ENCODE data around the gene TK2. TPM values are rescaled to one million over a fixed set of nuclear protein-coding genes. Genes with fewer than 3 reads are reported as not detected.

TK2 gene
- polyA plus RNA-seq, 3 donors = 29.8 to 38.9 (median 32.4) TPM

DNA sequence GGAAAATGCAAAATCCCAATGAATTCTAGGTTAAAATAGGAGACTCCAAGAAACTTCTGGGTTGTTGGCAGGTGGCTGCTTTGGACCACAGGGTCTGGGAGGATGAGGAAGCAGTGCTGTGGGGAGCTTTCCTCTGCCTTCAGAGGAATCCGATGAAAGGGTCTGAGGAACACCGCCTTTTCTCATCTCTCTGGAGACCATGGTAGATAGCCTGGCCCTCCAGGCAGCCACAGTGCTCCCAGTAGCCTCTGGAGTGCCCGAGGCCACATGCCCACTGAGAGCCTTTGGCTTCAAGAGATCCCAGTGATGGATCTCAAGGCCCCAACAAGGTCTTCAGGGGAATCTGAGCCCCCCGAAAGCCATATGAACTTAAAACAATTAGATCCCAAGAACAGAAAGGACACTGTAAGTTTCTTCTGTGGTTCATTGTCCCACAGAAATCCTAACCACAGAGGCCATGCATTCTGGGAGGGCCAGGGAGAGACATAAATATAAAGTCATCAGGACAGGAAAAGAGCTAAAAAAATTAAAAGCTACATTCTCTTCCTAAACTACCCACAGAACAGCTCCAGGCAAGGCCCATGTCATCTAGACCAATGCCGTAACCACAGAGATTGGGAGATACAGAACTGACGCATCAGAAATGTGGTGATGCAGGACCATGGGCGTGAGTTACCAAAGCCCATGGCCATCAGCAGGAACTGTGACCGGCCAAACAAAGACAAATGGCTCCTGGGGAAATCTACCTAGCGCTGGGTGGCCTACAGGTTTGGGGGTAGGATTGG, 24.3 kb downstream of the TK2 start:
- H3K4me3 Mint-ChIP-seq = peak overlapping the region; percentile 56 to 60
- H3K4me1 Mint-ChIP-seq = peaks cover 77% of the 10 kb centered on the region
- no peaks in the 10 kb centered on the region for H3K9me3 ChIP-seq (replicated peaks in 1 of 2; ENCODE audit: control insufficient read depth in 1 of 2, insufficient read depth in 1 of 2, low read length in 2 of 2)
- H3K79me2 ChIP-seq (ENCODE audit: insufficient read depth, low read length) = peaks cover 5% of the 10 kb centered on the region
- intact Hi-C loops (cut with micrococcal nuclease) = loop anchor here in 1 of 2 donors (2.0 to 10.0 kb wide), 2 partner anchors 61 to 1559 kb away; partner anchors contain the start of gene NFATC3
- peak; percentile 88 to 94 (median 91) for DNase-seq
- H3K9me3 Mint-ChIP-seq = peaks cover 0 to 2% (median 0%) of the 10 kb centered on the region in 7 donors
- H3K36me3 Mint-ChIP-seq = peaks cover 56 to 66% of the 10 kb centered on the region in 2 donors
- TF ChIP-seq, protein P1, sequence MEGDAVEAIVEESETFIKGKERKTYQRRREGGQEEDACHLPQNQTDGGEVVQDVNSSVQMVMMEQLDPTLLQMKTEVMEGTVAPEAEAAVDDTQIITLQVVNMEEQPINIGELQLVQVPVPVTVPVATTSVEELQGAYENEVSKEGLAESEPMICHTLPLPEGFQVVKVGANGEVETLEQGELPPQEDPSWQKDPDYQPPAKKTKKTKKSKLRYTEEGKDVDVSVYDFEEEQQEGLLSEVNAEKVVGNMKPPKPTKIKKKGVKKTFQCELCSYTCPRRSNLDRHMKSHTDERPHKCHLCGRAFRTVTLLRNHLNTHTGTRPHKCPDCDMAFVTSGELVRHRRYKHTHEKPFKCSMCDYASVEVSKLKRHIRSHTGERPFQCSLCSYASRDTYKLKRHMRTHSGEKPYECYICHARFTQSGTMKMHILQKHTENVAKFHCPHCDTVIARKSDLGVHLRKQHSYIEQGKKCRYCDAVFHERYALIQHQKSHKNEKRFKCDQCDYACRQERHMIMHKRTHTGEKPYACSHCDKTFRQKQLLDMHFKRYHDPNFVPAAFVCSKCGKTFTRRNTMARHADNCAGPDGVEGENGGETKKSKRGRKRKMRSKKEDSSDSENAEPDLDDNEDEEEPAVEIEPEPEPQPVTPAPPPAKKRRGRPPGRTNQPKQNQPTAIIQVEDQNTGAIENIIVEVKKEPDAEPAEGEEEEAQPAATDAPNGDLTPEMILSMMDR (IDR thresholded peaks at IDR 0.05) = no peak
- H3K27me3 Mint-ChIP-seq (ENCODE audit: low read depth in 3 of 3) = peaks cover 0 to 2% (median 2%) of the 10 kb centered on the region in 3 donors
- no peaks in the 10 kb centered on the region for H3K27me3 ChIP-seq (ENCODE audit: control insufficient read depth in 2 of 2, insufficient read depth in 2 of 2, low read length in 2 of 2)
- peak overlapping the region; percentile 63 for H3K9ac ChIP-seq (ENCODE audit: insufficient read depth, low read length, poor library complexity, severe bottlenecking)
- WGBS (ENCODE audit: insufficient coverage) = 13% methylated on average over 8 of the region's 9 CpGs
- peak overlapping the region; percentile 46 for H3K4me2 ChIP-seq (replicated peaks; ENCODE audit: extremely low read depth, low read length, poor library complexity, severe bottlenecking)
- peaks cover 69 to 75% of the 10 kb centered on the region in 2 donors for H3K4me1 ChIP-seq (ENCODE audit: control insufficient read depth in 1 of 2, insufficient read depth in 2 of 2, low read length in 2 of 2)
- H2AFZ ChIP-seq (ENCODE audit: insufficient read depth, low read depth, low read length, poor library complexity, severe bottlenecking) = peak overlapping the region; percentile 46
- peak overlapping the region in 1 of 3 experiments; percentile 27 for H3K4me3 ChIP-seq (replicated peaks in 1 of 3; ENCODE audit: low read depth in 2 of 3, low read length in 3 of 3)
- H3K27ac Mint-ChIP-seq = peak overlapping the region; percentile 99 to 100 (median 100)
- H4K20me1 ChIP-seq (ENCODE audit: insufficient read depth, low read length) = no peaks in the 10 kb centered on the region
- peak overlapping the region; percentile 99 for H3K27ac ChIP-seq (ENCODE audit: low read depth in 1 of 2, low read length in 2 of 2)
- peaks cover 30 to 31% of the 10 kb centered on the region in 2 donors for H3K36me3 ChIP-seq (replicated peaks in 1 of 2; ENCODE audit: control insufficient read depth in 1 of 2, insufficient read depth in 2 of 2, low read length in 2 of 2)

DNA sequence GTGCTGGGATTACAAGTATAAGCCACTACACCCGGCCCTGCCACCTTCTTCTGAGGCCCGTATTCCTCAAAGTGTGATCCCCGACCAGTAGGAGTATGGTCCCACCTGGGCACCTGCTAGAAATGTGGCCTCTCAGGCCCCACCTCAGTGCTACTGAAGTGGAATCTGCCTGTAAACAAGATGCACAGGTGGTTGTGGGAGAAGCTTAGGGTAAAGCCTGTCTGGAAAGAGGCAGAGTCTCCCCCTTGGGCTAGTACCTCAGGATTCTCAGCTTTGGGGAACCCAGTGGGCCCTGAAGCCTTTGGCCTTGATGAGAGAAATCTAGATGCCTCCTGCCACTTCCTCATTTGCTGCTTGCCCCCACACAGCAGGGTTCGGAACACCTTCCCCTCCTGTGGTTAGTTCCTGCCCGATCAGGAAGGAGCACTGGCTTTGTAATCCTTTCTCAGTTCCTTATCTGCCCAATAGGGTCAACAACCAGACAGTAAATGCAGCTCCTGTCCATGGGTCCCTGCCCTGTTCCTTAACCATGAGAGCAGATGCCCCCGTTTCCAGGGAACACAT, 25.2 kb downstream of the TK2 start:
- peak overlapping the region in 1 of 3 experiments; percentile 27 for H3K4me3 ChIP-seq (replicated peaks in 1 of 3; ENCODE audit: low read depth in 2 of 3, low read length in 3 of 3)

More for the DNA sequence above, 25.2 kb downstream of the TK2 start:
- no peaks in the 10 kb centered on the region for H3K27me3 ChIP-seq (ENCODE audit: control insufficient read depth in 2 of 2, insufficient read depth in 2 of 2, low read length in 2 of 2)
- H3K9me3 Mint-ChIP-seq = peaks cover 0 to 2% (median 0%) of the 10 kb centered on the region in 7 donors
- H3K27ac ChIP-seq (ENCODE audit: low read depth in 1 of 2, low read length in 2 of 2) = peak overlapping the region; percentile 99
- peaks cover 53 to 63% of the 10 kb centered on the region in 2 donors for H3K36me3 Mint-ChIP-seq
- peaks cover 5% of the 10 kb centered on the region for H3K79me2 ChIP-seq (ENCODE audit: insufficient read depth, low read length)
- H3K4me2 ChIP-seq (replicated peaks; ENCODE audit: extremely low read depth, low read length, poor library complexity, severe bottlenecking) = peak overlapping the region; percentile 46
- H3K36me3 ChIP-seq (replicated peaks in 1 of 2; ENCODE audit: control insufficient read depth in 1 of 2, insufficient read depth in 2 of 2, low read length in 2 of 2) = peaks cover 21 to 23% of the 10 kb centered on the region in 2 donors
- H3K4me1 Mint-ChIP-seq = peaks cover 86% of the 10 kb centered on the region
- intact Hi-C loops (cut with micrococcal nuclease) = loop anchor here in 1 of 2 donors (2.0 to 10.0 kb wide), 2 partner anchors 62 to 1560 kb away; partner anchors contain the start of gene NFATC3
- H3K27ac Mint-ChIP-seq = peak overlapping the region; percentile 99 to 100 (median 100)
- 0% methylated on average over 3 of the region's 6 CpGs for WGBS (ENCODE audit: insufficient coverage)
- peak; percentile 93 to 98 (median 96) for DNase-seq
- peak overlapping the region; percentile 63 for H3K9ac ChIP-seq (ENCODE audit: insufficient read depth, low read length, poor library complexity, severe bottlenecking)
- H3K9me3 ChIP-seq (replicated peaks in 1 of 2; ENCODE audit: control insufficient read depth in 1 of 2, insufficient read depth in 1 of 2, low read length in 2 of 2) = no peaks in the 10 kb centered on the region
- peaks cover 0 to 2% (median 2%) of the 10 kb centered on the region in 3 donors for H3K27me3 Mint-ChIP-seq (ENCODE audit: low read depth in 3 of 3)
- H4K20me1 ChIP-seq (ENCODE audit: insufficient read depth, low read length) = no peaks in the 10 kb centered on the region
- peak overlapping the region in 1 of 2 donors; percentile 26 for H3K4me3 Mint-ChIP-seq
- H2AFZ ChIP-seq (ENCODE audit: insufficient read depth, low read depth, low read length, poor library complexity, severe bottlenecking) = no peak overlapping the region
- H3K4me1 ChIP-seq (ENCODE audit: control insufficient read depth in 1 of 2, insufficient read depth in 2 of 2, low read length in 2 of 2) = peaks cover 79 to 84% of the 10 kb centered on the region in 2 donors
- TF ChIP-seq, protein P1 (IDR thresholded peaks at IDR 0.05) = peak; percentile 43

Data from CD14-positive monocyte (primary cell).